OCI-LY3 (cell line): ENCODE results near the gene MINDY4B.

ENCODE experiments used
- H2AFZ ChIP-seq: fragments of 200-600, 300-600 bp; shearing (Covaris generic); 2 replicates; pipeline ENCODE4 v1.6.0; 2014; ENCODE audit warnings: antibody characterized with exemption, low read depth, low read length
- H3K27ac ChIP-seq: fragments of 200-600, 300-600 bp; sonication (generic); 2 replicates; pipeline ENCODE4 v1.5.1; 2014; ENCODE audit warnings: mild to moderate bottlenecking, low read length, moderate library complexity, mixed read lengths
- H3K27me3 ChIP-seq: fragments of 200-600, 300-600 bp; sonication (generic); 2 replicates; pipeline ENCODE4 v1.6.1; 2014; ENCODE audit warnings: low read depth, low read length, mixed read lengths
- H3K36me3 ChIP-seq: fragments of 200-600, 300-600 bp; sonication (generic); replicated peaks from 2 replicates; pipeline ENCODE3; 2014; ENCODE audit warnings: low read depth, low read length, mixed read lengths
- H3K4me1 ChIP-seq: fragments of 300-600, 200-600 bp; sonication (generic); 2 replicates; pipeline ENCODE4 v1.6.1; 2014; ENCODE audit warnings: low read length, mixed read lengths
- H3K4me2 ChIP-seq: fragments of 200-600, 300-600 bp; sonication (generic); 2 replicates; pipeline ENCODE4 v1.6.1; 2014; ENCODE audit warnings: low read length, mixed read lengths
- H3K4me3 ChIP-seq: fragments of 300-600, 200-600 bp; sonication (generic); 2 replicates; pipeline ENCODE4 v1.5.1; 2014; ENCODE audit warnings: antibody characterized with exemption, mild to moderate bottlenecking, low read length, moderate library complexity
- H3K79me2 ChIP-seq: fragments of 300-600, 200-600 bp; shearing (Covaris generic); 2 replicates; pipeline ENCODE4 v1.6.1; 2014; ENCODE audit warnings: mild to moderate bottlenecking, low read length, mixed read lengths
- H3K9ac ChIP-seq: fragments of 300-600, 200-600 bp; shearing (Covaris generic); 2 replicates; pipeline ENCODE4 v1.6.0; 2014; ENCODE audit warnings: mild to moderate bottlenecking, low read length, moderate library complexity
- H3K9me3 ChIP-seq: fragments of 200-600, 300-600 bp; shearing (Covaris generic); 2 replicates; pipeline ENCODE4 v1.6.1; 2014; ENCODE audit warnings: low read length, mixed read lengths; ENCODE audit not compliant: insufficient read depth
- H4K20me1 ChIP-seq: fragments of 200-600, 300-600 bp; sonication (generic); 2 replicates; pipeline ENCODE4 v1.6.1; 2016; ENCODE audit warnings: low read length, mixed read lengths; ENCODE audit not compliant: insufficient read depth
- CTCF ChIP-seq: fragments of 200-600, 300-600 bp; sonication (generic); IDR thresholded peaks from 2 replicates; pipeline ENCODE4 v1.5.1; 2014; ENCODE audit warnings: antibody characterized with exemption, low read length, low read depth
- EZH2phosphoT487 ChIP-seq: fragments of 200-600 bp; shearing (Covaris generic); IDR thresholded peaks from 2 replicates; pipeline ENCODE4 v1.6.1; 2018; ENCODE audit warnings: antibody characterized with exemption, mixed run types, low read depth

MINDY4B gene

DNA sequence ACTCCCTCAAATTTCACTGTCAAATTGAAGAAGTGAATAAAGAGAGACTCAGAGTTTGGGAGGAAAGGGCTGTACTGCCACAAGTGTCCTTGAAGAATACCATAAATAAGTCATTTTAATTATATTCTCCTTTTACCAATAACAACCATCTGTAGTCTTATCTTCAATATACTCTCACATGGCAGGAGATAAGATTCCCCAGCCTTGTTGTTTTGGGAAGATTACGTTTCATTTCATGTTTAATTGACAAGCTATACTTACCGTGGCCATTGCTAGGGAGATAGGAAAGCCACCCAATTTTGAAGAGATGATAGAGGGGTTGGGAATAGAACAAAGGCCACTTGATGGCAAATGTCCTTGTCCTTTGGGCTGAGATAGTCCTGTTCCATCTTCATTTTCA lies 2.3 kb downstream of the MINDY4B start:
- Histone ChIP-seq H4K20me1 (no peaks in the 10 kb centered on the region), H3K36me3 (no peaks in the 10 kb centered on the region), H3K4me1 (peaks cover 6% of the 10 kb centered on the region), H3K4me2 (no peak overlapping the region), H3K27me3 (peaks cover 54% of the 10 kb centered on the region), H3K27ac (no peak overlapping the region), H2AFZ (no peak overlapping the region), H3K79me2 (no peaks in the 10 kb centered on the region), H3K9me3 (no peaks in the 10 kb centered on the region), H3K9ac (no peak overlapping the region), H3K4me3 (no peak overlapping the region)
- TF ChIP-seq CTCF: no peak
- no peak for TF ChIP-seq EZH2phosphoT487

GRCh38 chr3:150901793-150902192 lies 3.4 kb downstream of the MINDY4B start:
- H3K27ac ChIP-seq: no peak overlapping the region
- H2AFZ ChIP-seq: no peak overlapping the region
- no peak for TF ChIP-seq EZH2phosphoT487
- TF ChIP-seq CTCF: no peak
- no peaks in the 10 kb centered on the region for H3K36me3 ChIP-seq
- H3K9me3 ChIP-seq: no peaks in the 10 kb centered on the region
- H3K27me3 ChIP-seq: peaks cover 47% of the 10 kb centered on the region
- no peak overlapping the region for H3K4me3 ChIP-seq
- H4K20me1 ChIP-seq: no peaks in the 10 kb centered on the region
- no peak overlapping the region for H3K4me2 ChIP-seq
- H3K9ac ChIP-seq: no peak overlapping the region
- H3K4me1 ChIP-seq: peaks cover 6% of the 10 kb centered on the region
- H3K79me2 ChIP-seq: no peaks in the 10 kb centered on the region

DNA sequence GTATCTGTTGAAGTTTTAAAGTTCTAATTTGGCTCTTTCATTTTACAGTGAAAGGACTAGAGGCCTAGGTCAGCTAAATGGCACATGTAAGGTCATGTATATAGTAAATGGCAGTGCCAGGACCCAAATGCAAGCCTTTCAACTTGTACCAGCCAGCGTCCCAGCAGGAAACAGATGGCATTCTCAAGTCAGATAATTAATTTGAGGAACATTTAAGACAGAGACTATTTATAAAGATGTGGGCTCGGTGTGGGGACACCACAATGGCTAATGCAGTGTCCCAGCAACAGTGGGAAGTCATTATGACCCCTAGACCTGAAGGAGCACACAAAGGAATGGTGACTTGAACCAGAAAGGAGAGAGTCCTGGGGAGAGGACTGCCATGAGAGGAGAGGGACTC lies 6.1 kb downstream of the MINDY4B start:
- no peak overlapping the region for H2AFZ ChIP-seq
- TF ChIP-seq EZH2phosphoT487 (no peak), CTCF (no peak)

DNA sequence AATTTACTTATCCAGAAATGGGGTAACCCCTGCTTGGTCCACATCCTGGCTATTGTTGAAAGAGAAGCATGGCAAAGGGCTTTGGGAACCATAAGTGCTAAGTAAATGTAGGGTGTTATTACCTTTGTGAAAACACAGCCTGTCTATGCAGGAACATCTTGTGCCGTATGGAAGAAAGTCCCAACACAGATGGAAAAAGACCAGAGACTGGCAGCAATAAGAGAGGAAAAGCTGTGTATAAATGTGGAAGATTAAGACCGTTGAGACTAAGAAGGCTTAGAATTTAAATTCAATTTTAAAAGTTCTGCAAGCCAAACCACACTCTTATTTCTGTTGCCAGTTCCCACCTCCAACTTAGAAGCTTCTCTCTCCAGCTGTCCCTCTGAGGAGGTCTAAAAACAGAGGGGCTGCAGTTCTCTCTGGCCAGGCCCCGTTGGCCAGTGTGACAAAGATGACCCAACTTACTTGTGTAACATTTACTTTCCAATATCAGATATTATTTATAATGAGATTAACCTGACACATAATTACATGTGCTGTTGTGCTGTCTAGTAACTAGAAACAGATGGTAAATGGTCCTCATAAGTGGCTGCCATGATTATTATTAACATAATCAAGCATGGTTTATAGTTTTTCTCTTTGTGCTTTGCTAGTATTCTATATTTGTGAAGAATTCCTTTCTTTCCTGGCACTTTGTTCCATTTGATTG lies 7.0 kb downstream of the MINDY4B start:
- no peaks in the 10 kb centered on the region for H4K20me1 ChIP-seq
- peaks cover 20% of the 10 kb centered on the region for H3K27me3 ChIP-seq
- no peaks in the 10 kb centered on the region for H3K9me3 ChIP-seq
- H3K79me2 ChIP-seq: no peaks in the 10 kb centered on the region
- H3K4me2 ChIP-seq: no peak overlapping the region
- H2AFZ ChIP-seq: no peak overlapping the region
- H3K36me3 ChIP-seq: no peaks in the 10 kb centered on the region
- no peak overlapping the region for H3K27ac ChIP-seq
- H3K9ac ChIP-seq: no peak overlapping the region
- TF ChIP-seq EZH2phosphoT487 (no peak), CTCF (no peak)
- no peaks in the 10 kb centered on the region for H3K4me1 ChIP-seq
- H3K4me3 ChIP-seq: no peak overlapping the region

More for the DNA sequence above, 6.1 kb downstream of the MINDY4B start:
- Histone ChIP-seq H3K9ac (no peak overlapping the region), H3K9me3 (no peaks in the 10 kb centered on the region), H3K27me3 (peaks cover 29% of the 10 kb centered on the region), H3K36me3 (no peaks in the 10 kb centered on the region), H3K4me3 (no peak overlapping the region), H4K20me1 (no peaks in the 10 kb centered on the region), H3K79me2 (no peaks in the 10 kb centered on the region), H3K27ac (no peak overlapping the region), H3K4me2 (no peak overlapping the region), H3K4me1 (no peaks in the 10 kb centered on the region)
